T follicular helper cell (primary cell): ENCODE measurements around the gene STAT3.
"Not testable (repeated sequence)": the region's sequence is repeated elsewhere in the genome, so short reads cannot be mapped to it uniquely, and the experiment has no call there.

ENCODE experiments used
- DNase-seq: peaks from one replicate; pipeline ENCODE4 v3.0.0-alpha.2; 2020; ENCODE audit warnings: low read depth

Gene STAT3

GRCh38 chr17:42348104-42348503, 40.1 kb downstream of the STAT3 start:
- DNase-seq = no peak

DNA sequence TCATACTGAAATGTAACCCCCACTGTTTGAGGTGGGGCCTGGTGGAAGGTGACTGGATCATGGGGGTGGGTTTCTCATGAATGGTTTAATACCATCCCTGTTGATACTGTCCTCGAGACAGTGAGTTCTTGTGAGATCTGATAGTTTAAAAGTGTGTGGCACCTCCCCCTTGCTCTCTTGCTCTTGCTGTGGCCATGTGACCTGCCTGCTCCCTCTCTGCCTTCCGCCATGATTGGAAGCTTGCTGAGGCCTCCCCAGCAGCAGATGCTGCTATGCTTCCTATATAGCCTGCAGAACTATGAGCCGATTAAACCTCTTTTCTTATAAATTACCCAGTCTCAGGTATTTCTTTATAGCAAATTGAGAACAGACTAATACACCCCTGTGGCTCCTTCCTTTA, 40.6 kb downstream of the STAT3 start:
- no peak for DNase-seq

DNA sequence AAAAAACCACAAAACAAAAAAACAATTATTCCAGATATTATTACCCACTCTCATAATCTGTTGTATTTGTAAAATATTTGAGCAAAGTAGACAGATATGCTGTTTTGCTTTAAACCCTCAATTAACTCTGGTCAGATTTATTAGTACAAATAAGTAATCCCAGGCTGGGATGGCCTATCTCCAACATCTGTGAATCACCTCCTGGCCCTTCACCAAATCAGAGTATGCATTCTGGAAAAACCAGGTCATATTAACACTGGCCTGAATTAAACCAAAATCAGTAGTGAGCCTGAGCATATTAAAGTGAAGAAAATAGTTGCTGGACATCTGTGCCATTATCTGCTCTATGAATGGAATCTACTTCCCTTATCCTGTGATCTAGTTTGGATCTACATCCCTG, 41.0 kb downstream of the STAT3 start:
- no peak for DNase-seq

DNA sequence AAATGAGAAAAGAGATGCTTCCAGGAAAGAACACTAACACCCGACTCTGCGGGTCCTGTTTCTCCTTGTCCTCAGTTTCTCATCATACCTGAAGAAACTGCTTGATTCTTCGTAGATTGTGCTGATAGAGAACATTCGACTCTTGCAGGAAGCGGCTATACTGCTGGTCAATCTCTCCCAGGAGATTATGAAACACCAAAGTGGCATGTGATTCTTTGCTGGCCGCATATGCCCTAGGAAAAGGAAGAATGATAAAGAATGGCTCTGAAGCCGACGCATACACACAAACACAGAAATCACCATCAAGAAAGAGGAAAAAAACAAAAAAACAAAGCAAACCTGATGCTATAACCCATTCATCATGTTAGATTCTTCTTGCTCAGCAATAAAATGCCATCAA, 41.8 kb downstream of the STAT3 start:
- no peak for DNase-seq

DNA sequence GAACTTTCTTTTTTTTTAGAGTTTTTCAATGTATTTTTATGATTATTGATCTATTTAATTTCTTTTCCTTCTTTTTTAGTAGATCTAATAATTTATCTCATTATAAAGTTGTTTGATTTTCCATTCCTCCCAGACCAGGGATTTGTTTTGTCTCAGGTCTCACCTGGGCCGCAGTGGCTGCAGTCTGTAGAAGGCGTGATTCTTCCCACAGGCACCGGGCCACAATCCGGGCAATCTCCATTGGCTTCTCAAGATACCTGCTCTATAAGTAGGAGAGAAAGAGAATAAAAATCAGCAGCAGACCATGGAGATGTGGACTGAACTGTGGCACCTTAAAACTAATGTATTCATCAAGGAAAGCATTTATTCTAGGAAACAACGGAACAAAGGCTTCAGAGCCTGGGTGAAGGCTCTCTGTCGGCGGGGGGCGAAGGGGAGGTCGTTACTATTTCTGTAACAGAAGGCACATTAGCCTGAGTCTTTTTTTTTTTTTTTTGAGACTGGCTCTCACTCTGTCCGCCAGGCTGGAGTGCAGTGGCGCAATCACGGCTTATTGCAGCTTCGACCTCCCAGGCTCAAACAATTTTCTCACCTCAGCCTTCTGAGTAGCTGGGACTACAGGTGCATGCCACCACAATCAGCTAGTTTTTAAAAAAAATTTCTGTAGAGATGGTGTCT, 42.7 kb downstream of the STAT3 start:
- no peak for DNase-seq

DNA sequence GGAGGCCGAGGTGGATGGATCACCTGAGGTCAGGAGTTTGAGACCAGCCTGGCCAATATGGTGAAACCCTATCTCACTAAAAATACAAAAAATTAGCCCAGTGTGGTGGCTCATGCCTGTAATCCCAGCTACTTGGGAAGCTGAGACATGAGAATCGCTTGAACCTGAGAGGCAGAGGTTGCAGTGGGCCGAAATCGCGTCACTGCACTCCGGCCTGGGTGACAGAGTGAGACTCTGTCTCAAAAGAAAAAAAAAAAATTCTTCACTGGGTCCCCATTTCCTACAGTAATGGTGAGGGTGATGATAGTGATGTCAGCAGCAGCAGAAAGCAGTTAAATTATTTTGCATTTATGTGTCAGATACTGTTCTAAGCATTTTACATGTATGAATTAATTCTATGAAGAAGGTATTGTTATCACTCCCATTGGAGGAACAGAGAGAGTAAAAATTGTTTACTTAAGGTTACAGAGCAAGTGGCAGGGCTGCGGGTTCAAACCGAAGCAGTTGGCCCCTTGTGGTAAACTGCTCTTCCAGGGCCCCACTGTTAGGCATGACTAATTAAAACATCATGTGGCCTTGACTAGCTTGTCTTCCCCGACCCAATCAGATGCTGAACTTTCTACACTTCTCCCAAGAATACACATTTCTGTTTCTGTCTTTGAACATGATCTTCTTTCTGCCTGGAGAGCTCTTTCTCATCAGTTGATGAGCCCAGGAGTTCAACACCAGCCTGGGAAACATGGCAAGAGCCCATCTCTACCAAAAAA, 45.8 kb downstream of the STAT3 start:
- no peak for DNase-seq

GRCh38 chr17:42341568-42341967, 46.7 kb downstream of the STAT3 start:
- no peak for DNase-seq

GRCh38 chr17:42340691-42341127, 47.5 kb downstream of the STAT3 start:
- no peak for DNase-seq

DNA sequence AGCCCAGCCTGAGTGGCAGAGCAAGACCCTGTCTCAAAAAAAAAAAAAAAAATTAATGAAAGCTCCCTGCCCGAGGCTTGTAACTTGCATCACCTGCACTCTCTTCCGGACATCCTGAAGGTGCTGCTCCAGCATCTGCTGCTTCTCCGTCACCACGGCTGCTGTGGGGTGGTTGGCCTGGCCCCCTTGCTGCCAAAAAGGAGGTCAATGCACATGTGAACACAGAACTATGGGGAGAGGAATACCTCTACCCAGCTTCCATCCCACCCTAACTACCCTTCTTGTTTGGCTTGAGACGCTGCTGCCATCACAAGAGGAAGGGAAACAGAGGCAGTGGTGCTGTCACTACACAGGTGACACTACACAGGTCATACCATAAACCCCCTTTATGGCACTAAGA, 49.0 kb downstream of the STAT3 start:
- no peak for DNase-seq

DNA sequence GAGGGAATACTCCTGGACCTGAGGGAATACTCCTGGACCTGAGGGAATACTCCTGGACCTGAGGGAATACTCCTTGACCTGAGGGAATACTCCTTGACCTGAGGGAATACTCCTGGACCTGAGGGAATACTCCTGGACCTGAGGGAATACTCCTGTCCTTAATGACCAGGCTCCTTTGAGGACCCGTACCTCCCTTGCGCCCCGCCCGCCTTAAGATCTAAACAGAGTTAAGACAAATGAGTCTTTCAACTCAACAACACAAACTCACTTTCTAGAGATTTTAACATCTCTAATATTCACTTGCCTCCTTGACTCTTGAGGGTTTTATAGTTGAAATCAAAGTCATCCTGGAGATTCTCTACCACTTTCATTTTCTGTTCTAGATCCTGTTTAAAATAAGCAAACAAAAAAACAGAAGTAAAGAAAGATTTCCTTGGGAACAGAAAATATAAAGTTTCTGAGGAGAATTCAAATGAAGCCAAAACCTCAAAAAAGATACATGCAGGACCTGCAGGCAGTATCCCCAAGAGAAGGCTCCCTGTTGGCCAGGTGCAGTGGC, 49.7 kb downstream of the STAT3 start:
- no peak for DNase-seq

- peak; percentile 59 for DNase-seq
Observed at GRCh38 chr17:42337442-42337841, 50.8 kb downstream of the STAT3 start.

DNA sequence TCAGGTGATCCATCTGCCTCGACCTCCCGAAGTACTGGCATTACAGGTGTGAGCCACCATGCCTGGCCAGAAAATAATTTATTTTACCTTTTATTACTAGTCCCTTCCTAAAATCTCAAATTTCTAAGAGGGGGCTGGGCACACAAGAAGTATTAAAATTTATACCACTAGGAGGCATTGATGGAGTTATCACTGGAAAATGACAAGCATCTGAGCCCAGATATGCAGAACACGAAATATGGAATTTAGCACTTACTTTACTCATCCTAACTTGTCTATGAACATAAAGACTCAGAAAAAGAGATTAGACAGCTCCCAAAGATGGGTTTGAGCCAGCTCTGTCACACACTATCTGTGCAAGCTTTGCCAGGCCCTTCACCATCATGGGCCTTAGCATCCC, 53.6 kb downstream of the STAT3 start:
- no peak for DNase-seq

DNA sequence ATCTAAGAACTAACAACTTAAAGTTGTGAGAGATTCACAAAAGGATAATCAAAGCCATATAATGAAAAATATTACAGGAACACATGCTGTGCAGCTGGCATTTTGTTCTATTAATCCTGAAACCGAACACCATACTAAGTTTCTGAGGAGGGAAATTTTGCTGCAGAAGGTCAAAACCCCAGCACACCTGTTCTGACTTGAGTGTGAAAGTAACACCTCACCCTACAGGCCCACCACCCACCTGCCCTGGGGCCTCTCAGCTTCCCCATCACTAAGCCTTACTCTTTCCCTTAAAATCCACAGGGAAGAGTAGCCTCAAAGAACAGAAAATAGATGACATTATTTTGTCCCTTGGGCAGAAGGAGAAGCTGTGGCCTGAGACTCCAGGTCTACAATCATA, 55.2 kb downstream of the STAT3 start:
- DNase-seq = no peak

- no peak for DNase-seq
Observed at GRCh38 chr17:42329025-42329976, 58.9 kb downstream of the STAT3 start.

DNA sequence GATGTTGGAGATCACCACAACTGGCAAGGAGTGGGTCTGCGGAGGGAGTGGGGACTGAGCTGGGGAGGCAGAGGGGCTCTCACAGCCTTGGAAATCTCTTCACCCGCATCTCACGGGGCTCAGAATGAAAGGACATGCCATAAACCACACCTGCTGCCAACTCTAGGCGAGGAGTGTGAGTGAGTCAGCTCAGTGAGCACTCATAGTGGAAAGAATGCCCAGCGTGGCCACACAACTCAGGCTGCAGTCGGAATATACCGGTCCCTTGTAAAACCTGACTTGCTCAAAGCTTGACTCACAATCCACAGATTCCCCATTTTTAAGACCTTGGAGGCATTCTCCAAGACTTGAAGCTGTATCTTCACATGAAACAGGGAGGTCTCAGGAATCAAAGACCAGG, 63.2 kb downstream of the STAT3 start:
- DNase-seq = no peak

DNA sequence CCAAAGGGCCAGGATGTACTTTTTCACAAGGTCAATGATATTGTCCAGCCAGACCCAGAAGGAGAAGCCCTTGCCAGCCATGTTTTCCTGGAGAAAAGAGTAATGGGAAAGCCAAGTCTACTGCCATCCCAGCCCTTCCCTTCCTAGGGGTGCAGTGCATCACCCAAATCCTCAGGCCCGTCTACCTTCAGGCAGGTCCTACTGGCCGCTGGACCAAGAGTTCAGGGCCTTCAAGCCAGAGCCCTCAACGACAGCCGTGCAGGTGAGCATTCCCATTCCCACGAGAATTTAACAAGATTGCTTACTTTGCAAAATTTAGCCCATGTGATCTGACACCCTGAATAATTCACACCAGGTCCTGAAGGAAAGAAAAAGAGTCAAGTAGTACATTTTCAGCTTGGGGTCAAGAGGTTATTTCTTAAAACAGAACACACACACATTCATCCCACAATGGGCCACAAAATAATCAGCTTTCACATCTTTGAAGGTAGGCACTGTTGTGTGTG, 64.9 kb downstream of the STAT3 start:
- DNase-seq = no peak

- DNase-seq = peak; percentile 92
Observed at GRCh38 chr17:42322382-42323267, 65.6 kb downstream of the STAT3 start.

DNA sequence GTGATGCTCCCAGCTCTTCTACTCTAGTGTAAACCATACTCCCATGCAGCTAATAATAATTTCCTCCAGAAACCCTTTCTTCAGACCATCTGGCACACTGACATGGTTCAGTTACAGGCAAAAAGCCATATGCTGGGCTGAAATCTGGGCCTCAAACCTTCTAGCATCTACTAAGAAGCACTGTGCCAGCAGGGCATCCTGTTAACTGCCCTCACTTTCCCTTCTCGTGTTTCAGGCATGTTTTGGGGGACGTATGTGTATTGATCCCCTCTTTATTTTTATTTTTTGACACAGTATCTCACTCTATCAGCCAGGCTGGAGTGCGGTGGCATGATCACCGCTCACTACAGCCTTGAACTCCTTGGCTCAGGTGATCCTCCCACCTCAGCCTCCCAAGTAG, 66.7 kb downstream of the STAT3 start:
- DNase-seq = no peak

DNA sequence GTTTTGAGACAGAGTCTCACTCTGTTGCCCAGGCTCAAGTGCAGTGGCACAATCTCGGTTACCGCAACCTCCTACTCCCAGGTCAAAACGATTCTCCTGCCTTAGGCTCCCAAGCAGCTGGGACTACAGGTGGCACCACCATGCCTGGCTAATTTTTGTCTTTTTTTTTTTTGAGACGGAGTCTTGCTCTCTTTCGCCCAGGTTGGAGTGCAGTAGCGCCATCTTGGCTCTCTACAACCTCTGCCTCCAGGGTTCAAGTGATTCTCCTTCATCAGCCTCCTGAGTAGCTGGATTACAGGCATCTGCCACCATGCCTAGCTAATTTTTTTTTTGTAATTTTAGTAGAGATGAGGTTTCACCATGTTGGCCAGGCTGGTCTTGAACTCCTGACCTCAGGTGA, 70.3 kb downstream of the STAT3 start:
- DNase-seq = not testable (repeated sequence)

DNA sequence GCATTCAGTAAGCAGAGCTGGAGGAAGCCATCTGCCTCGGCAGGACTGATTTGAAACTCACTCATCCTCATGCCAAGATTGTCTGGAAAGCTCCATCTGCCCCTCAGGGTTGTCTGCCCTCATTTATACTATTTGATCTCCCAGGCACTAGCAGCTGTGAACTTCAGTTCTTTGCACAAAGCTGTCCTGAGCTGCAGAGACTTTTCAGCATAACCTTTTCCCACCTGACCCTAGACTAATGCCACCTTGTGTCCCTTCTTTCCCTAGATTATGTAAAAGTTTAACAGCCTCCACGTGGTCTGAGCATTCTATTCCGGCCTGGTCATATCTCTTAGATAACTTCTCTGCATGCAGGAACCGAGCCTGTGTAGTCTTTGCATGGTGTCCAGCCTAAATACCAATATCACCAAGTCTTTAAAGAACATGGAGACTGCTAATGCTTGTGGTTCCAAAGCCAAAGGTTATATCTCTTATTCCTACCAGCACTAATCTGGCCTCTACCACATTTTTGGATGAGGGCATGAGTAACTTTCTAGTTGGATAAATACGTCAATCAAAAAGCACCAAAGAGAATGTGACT, 70.9 kb downstream of the STAT3 start:
- DNase-seq = no peak

DNA sequence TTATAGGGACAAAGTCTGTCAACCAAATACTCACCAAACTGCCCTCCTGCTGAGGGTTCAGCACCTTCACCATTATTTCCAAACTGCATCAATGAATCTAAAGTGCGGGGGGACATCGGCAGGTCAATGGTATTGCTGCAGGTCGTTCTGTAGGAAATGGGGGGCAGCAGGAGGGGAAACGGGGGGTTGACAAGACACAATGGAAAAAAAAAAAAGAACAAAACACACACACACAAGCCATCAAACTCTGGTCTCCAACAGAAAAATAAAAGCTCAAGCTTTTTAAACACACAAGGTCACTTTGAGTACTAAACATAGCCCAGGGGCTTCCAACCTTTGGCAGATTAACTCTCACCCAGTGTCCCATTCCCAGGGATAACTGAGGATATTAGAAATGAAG, 71.5 kb downstream of the STAT3 start:
- DNase-seq = no peak
